ENCODE results near the gene FOXD4L6. TPM values are rescaled to one million over a fixed set of nuclear protein-coding genes. Genes with fewer than 3 reads are reported as not detected.

Gene FOXD4L6
- 0.06 to 0.07 TPM in 2 of 5 replicates, not detected in the others for total RNA-seq (2022; extraction: Qiagen RNA extraction)

DNA sequence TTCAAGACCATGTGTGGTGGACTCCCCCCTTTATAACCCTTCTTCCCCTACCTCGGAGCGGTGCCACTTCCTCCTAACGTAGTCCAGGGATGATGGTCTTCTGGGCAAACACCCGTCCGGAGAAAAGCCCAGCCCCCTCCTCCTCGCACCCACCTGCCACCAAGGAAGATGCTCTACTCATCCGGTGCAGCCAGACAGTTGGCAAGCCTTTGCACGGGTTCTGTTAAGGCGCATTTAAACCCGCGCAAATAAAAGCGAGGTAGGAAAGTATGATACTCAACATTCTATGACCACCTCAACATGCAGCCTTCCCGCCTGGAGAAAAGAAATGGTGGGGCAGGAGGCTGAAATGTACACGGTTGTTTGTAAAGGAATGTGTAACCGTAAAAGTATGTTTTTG is at the start of gene FOXD4L6:
Gene FOXD4L6 (minus strand): TSS at position 101 of the 400 bp plus-strand sequence. CDS start 298 bp downstream, outside the sequence.

Other genes with a start within 250 kb of the FOXD4L6 start
- gene ZNG1F, start 60.6 kb upstream of the FOXD4L6 start, total RNA-seq (2022; extraction: Qiagen RNA extraction): 17.8 to 32.8 TPM (median 28.0 TPM) in 5 replicates